Measurements from ENCODE around the gene PTPRG. TPM values are rescaled to one million over a fixed set of nuclear protein-coding genes. Genes with fewer than 3 reads are reported as not detected.

The PTPRG gene
- total and polyA plus RNA-seq, 2 experiments from 2014 or later: 24.4 to 131 TPM

DNA sequence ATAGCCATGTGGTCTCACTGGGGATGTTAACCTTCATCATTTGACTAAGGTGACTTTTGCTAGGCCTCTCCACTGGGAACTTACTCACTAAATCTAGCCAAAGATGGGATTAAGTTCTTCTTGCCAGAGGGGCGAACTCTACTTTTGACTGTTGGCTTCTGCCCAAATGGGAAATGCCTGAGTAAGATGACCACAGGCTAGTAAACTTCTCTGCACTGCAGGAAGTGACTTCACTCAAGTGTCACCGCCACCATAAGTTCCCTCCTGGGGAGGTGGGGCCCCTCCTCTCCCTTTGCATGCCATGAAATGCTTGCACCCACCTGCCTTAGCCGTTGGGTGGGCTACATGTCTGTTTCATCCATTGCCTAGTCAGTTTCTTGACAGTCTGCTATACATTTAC lies 423.6 kb downstream of the PTPRG start:
- Histone ChIP-seq H3K36me3 (ENCODE audit: insufficient read depth) (no peaks in the 10 kb centered on the region), H3K27ac (ENCODE audit: low read depth) (no peak overlapping the region), H3K9me2 (ENCODE audit: insufficient read depth) (no peaks in the 10 kb centered on the region), H3K79me2 (replicated peaks; ENCODE audit: insufficient read depth) (peaks cover 40% of the 10 kb centered on the region), H3K4me2 (no peak overlapping the region), H3K4me3 (no peak overlapping the region), H3F3A (replicated peaks; ENCODE audit: low read depth) (no peaks in the 10 kb centered on the region), H4K20me1 (replicated peaks; ENCODE audit: insufficient read depth) (no peaks in the 10 kb centered on the region; the same call in 1 of the 2 replicates), H3K4me1 (ENCODE audit: insufficient read depth) (peaks cover 3% of the 10 kb centered on the region), H2AFZ (no peak overlapping the region), H3K27me3 (ENCODE audit: insufficient read depth) (no peaks in the 10 kb centered on the region)
- no peak for ATAC-seq
- DNase-seq (ENCODE audit: low spot score): no peak
- Mint-ChIP-seq H3K27me3 (ENCODE audit: insufficient read depth, low read depth, poor library complexity) (peaks cover 4% of the 10 kb centered on the region), H3K9me3 (no peaks in the 10 kb centered on the region), H3K4me3 (no peak overlapping the region), H3K27ac (no peak overlapping the region), H3K4me1 (peaks cover 27% of the 10 kb centered on the region), H3K36me3 (ENCODE audit: low read depth) (no peaks in the 10 kb centered on the region)
- TF ChIP-seq STAT1 (IDR thresholded peaks at IDR 0.05; ENCODE audit: unreplicated experiment): no peak
- TF ChIP-seq POLR2AphosphoS5 (IDR thresholded peaks at IDR 0.05; ENCODE audit: low read depth): no peak
- TF ChIP-seq JUNB (IDR thresholded peaks at IDR 0.05; ENCODE audit: unreplicated experiment): no peak
- TF ChIP-seq, protein P1, sequence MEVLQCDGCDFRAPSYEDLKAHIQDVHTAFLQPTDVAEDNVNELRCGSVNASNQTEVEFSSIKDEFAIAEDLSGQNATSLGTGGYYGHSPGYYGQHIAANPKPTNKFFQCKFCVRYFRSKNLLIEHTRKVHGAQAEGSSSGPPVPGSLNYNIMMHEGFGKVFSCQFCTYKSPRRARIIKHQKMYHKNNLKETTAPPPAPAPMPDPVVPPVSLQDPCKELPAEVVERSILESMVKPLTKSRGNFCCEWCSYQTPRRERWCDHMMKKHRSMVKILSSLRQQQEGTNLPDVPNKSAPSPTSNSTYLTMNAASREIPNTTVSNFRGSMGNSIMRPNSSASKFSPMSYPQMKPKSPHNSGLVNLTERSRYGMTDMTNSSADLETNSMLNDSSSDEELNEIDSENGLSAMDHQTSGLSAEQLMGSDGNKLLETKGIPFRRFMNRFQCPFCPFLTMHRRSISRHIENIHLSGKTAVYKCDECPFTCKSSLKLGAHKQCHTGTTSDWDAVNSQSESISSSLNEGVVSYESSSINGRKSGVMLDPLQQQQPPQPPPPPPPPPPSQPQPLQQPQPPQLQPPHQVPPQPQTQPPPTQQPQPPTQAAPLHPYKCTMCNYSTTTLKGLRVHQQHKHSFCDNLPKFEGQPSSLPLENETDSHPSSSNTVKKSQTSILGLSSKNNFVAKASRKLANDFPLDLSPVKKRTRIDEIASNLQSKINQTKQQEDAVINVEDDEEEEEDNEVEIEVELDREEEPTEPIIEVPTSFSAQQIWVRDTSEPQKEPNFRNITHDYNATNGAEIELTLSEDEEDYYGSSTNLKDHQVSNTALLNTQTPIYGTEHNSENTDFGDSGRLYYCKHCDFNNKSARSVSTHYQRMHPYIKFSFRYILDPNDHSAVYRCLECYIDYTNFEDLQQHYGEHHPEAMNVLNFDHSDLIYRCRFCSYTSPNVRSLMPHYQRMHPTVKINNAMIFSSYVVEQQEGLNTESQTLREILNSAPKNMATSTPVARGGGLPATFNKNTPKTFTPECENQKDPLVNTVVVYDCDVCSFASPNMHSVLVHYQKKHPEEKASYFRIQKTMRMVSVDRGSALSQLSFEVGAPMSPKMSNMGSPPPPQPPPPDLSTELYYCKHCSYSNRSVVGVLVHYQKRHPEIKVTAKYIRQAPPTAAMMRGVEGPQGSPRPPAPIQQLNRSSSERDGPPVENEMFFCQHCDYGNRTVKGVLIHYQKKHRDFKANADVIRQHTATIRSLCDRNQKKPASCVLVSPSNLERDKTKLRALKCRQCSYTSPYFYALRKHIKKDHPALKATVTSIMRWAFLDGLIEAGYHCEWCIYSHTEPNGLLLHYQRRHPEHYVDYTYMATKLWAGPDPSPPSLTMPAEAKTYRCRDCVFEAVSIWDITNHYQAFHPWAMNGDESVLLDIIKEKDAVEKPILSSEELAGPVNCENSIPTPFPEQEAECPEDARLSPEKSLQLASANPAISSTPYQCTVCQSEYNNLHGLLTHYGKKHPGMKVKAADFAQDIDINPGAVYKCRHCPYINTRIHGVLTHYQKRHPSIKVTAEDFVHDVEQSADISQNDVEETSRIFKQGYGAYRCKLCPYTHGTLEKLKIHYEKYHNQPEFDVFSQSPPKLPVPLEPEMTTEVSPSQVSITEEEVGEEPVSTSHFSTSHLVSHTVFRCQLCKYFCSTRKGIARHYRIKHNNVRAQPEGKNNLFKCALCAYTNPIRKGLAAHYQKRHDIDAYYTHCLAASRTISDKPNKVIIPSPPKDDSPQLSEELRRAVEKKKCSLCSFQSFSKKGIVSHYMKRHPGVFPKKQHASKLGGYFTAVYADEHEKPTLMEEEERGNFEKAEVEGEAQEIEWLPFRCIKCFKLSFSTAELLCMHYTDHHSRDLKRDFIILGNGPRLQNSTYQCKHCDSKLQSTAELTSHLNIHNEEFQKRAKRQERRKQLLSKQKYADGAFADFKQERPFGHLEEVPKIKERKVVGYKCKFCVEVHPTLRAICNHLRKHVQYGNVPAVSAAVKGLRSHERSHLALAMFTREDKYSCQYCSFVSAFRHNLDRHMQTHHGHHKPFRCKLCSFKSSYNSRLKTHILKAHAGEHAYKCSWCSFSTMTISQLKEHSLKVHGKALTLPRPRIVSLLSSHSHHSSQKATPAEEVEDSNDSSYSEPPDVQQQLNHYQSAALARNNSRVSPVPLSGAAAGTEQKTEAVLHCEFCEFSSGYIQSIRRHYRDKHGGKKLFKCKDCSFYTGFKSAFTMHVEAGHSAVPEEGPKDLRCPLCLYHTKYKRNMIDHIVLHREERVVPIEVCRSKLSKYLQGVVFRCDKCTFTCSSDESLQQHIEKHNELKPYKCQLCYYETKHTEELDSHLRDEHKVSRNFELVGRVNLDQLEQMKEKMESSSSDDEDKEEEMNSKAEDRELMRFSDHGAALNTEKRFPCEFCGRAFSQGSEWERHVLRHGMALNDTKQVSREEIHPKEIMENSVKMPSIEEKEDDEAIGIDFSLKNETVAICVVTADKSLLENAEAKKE (CRISPR knock-in tag; IDR thresholded peaks at IDR 0.05): no peak
- no peak for TF ChIP-seq EZH2phosphoT487 (IDR thresholded peaks at IDR 0.05; ENCODE audit: unreplicated experiment)
- TF ChIP-seq, protein P2, sequence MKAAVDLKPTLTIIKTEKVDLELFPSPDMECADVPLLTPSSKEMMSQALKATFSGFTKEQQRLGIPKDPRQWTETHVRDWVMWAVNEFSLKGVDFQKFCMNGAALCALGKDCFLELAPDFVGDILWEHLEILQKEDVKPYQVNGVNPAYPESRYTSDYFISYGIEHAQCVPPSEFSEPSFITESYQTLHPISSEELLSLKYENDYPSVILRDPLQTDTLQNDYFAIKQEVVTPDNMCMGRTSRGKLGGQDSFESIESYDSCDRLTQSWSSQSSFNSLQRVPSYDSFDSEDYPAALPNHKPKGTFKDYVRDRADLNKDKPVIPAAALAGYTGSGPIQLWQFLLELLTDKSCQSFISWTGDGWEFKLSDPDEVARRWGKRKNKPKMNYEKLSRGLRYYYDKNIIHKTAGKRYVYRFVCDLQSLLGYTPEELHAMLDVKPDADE (IDR thresholded peaks at IDR 0.05): no peak
- TF ChIP-seq EZH2 (IDR thresholded peaks at IDR 0.05; ENCODE audit: low read depth, unreplicated experiment): no peak
- no peak for TF ChIP-seq CREB1 (CRISPR knock-in tag; IDR thresholded peaks at IDR 0.05; ENCODE audit: low read depth)
- TF ChIP-seq ZNF331 (CRISPR knock-in tag; IDR thresholded peaks at IDR 0.05; ENCODE audit: low read depth): no peak

Data from GM23338 (cell line).